Measurements from ENCODE around the gene NSUN6.

- TF ChIP-seq CTCF (conservative IDR thresholded peaks at IDR 0.05; ENCODE audit: low read length) = no peak
- no peak for TF ChIP-seq EZH2phosphoT487 (IDR thresholded peaks at IDR 0.05; ENCODE audit: borderline replicate concordance, low read depth, low read length)
These were observed 52.0 kb downstream of the NSUN6 start for GRCh38 chr10:18599392-18599791.

All from OCI-LY7 (cell line).